ENCODE data around the gene PACRG. TPM values are rescaled to one million over a fixed set of nuclear protein-coding genes. Genes with fewer than 3 reads are reported as not detected.

The PACRG gene
- total RNA-seq, 1 donor from 2014 or later: 1.2 TPM

DNA sequence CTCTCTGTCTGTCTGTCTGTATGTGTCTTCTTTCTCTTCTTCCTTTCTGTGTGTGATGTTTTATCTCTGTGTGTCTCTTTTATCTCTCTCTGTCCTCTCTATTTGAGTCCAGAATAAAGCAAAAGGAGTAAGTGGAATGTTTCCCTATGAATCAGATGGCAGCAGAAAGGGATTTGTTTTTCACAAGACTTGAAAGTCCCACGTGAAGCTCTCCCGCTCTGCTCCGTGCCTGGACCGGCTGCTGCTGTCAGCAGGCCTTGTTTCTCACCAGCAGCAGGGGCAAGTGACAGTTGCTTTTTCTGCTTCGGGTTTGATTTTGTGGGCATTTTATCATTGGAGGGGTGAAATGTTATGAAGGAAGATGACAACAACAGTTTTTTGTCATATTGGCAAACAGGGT is 212.7 kb downstream of the PACRG start:
- peaks cover 26% of the 10 kb centered on the region for H3K4me1 Mint-ChIP-seq (ENCODE audit: unreplicated experiment)
- peaks cover 5% of the 10 kb centered on the region for H3K9me3 Mint-ChIP-seq (ENCODE audit: unreplicated experiment)
- no peak for DNase-seq (ENCODE audit: extremely low spot score, unreplicated experiment)
- no peak overlapping the region for H3K27ac Mint-ChIP-seq (ENCODE audit: unreplicated experiment)
- TF ChIP-seq CTCF (IDR thresholded peaks at IDR 0.05): no peak
- no peak overlapping the region for H3K4me3 Mint-ChIP-seq (ENCODE audit: unreplicated experiment)
- H3K36me3 Mint-ChIP-seq (ENCODE audit: unreplicated experiment): peaks cover 6% of the 10 kb centered on the region
- H3K27me3 Mint-ChIP-seq (ENCODE audit: unreplicated experiment): no peaks in the 10 kb centered on the region

GRCh38 chr6:162941128-162941527 is 213.4 kb downstream of the PACRG start:
- DNase-seq (ENCODE audit: extremely low spot score, unreplicated experiment): no peak
- H3K27ac Mint-ChIP-seq (ENCODE audit: unreplicated experiment): no peak overlapping the region
- no peak overlapping the region for H3K4me3 Mint-ChIP-seq (ENCODE audit: unreplicated experiment)
- H3K9me3 Mint-ChIP-seq (ENCODE audit: unreplicated experiment): peaks cover 6% of the 10 kb centered on the region
- H3K4me1 Mint-ChIP-seq (ENCODE audit: unreplicated experiment): peaks cover 30% of the 10 kb centered on the region
- no peaks in the 10 kb centered on the region for H3K27me3 Mint-ChIP-seq (ENCODE audit: unreplicated experiment)
- no peak for TF ChIP-seq CTCF (IDR thresholded peaks at IDR 0.05)
- peaks cover 4% of the 10 kb centered on the region for H3K36me3 Mint-ChIP-seq (ENCODE audit: unreplicated experiment)

- Mint-ChIP-seq H3K36me3 (ENCODE audit: unreplicated experiment) (peaks cover 4% of the 10 kb centered on the region), H3K9me3 (ENCODE audit: unreplicated experiment) (peaks cover 6% of the 10 kb centered on the region), H3K4me1 (ENCODE audit: unreplicated experiment) (peaks cover 30% of the 10 kb centered on the region), H3K27me3 (ENCODE audit: unreplicated experiment) (no peaks in the 10 kb centered on the region), H3K4me3 (ENCODE audit: unreplicated experiment) (no peak overlapping the region), H3K27ac (ENCODE audit: unreplicated experiment) (peak overlapping the region; percentile 57)
- TF ChIP-seq CTCF (IDR thresholded peaks at IDR 0.05): no peak
- no peak for DNase-seq (ENCODE audit: extremely low spot score, unreplicated experiment)
Observed at GRCh38 chr6:162942866-162943265, 215.1 kb downstream of the PACRG start.

DNA sequence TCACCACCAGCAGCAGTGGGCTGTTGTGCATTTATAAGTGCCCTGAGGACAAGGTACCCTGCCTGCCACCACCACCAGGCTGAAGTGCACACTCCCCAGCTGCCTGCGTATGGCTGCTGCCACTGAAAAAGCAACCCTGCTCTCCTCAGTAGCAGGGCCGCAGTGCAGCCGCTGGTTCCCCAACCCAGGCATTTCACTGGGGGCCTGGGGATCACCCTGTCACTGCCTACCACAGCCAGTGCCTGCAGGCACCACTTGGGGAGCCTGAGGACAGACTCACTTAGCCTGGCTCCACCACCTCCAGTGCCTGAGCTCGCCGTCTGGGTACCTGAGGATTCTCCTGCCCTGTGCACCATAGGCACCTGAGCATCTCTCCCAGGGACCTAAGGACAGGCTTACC is 215.6 kb downstream of the PACRG start:
- peaks cover 4% of the 10 kb centered on the region for H3K36me3 Mint-ChIP-seq (ENCODE audit: unreplicated experiment)
- no peak for TF ChIP-seq CTCF (IDR thresholded peaks at IDR 0.05)
- H3K27ac Mint-ChIP-seq (ENCODE audit: unreplicated experiment): peak overlapping the region; percentile 57
- H3K4me3 Mint-ChIP-seq (ENCODE audit: unreplicated experiment): no peak overlapping the region
- H3K27me3 Mint-ChIP-seq (ENCODE audit: unreplicated experiment): no peaks in the 10 kb centered on the region
- DNase-seq (ENCODE audit: extremely low spot score, unreplicated experiment): no peak
- H3K9me3 Mint-ChIP-seq (ENCODE audit: unreplicated experiment): peaks cover 6% of the 10 kb centered on the region
- peaks cover 30% of the 10 kb centered on the region for H3K4me1 Mint-ChIP-seq (ENCODE audit: unreplicated experiment)

GRCh38 chr6:162951164-162951743 is 223.5 kb downstream of the PACRG start:
- TF ChIP-seq CTCF (IDR thresholded peaks at IDR 0.05): no peak
- H3K4me3 Mint-ChIP-seq (ENCODE audit: unreplicated experiment): no peak overlapping the region
- no peaks in the 10 kb centered on the region for H3K36me3 Mint-ChIP-seq (ENCODE audit: unreplicated experiment)
- no peaks in the 10 kb centered on the region for H3K4me1 Mint-ChIP-seq (ENCODE audit: unreplicated experiment)
- H3K27ac Mint-ChIP-seq (ENCODE audit: unreplicated experiment): no peak overlapping the region
- no peaks in the 10 kb centered on the region for H3K9me3 Mint-ChIP-seq (ENCODE audit: unreplicated experiment)
- no peaks in the 10 kb centered on the region for H3K27me3 Mint-ChIP-seq (ENCODE audit: unreplicated experiment)
- DNase-seq (ENCODE audit: extremely low spot score, unreplicated experiment): no peak

Measured in osteocyte (in vitro differentiated cells).